AG04449 (cell line): Measurements from ENCODE around the gene STAMBPL1.

Experiments
- CTCF ChIA-PET: fragments of 350-600 bp; formaldehyde crosslinking; extraction: SDS; loops from one replicate; lab custom pipeline; 2021; ENCODE audit warnings: antibody characterized with exemption; lab: Yijun Ruan, JAX
- POLR2A ChIA-PET: fragments of 400-600, 350-600 bp; formaldehyde crosslinking; extraction: SDS; loops from one replicate; lab custom pipeline; 2020; ENCODE audit warnings: antibody characterized with exemption, inconsistent platforms; lab: Yijun Ruan, JAX
- DNase-seq: peaks from one replicate; pipeline ENCODE4 v3.0.0-alpha.2; 2010; ENCODE audit warnings: low read depth, low spot score
- H3K4me3 ChIP-seq: 2 replicates; pipeline ENCODE4 v1.5.1; 2011; ENCODE audit warnings: low read depth, mild to moderate bottlenecking, control low read depth, low read length
- CTCF ChIP-seq: IDR thresholded peaks from one replicate; pipeline ENCODE4 v1.5.1; 2011; ENCODE audit warnings: mild to moderate bottlenecking, moderate library complexity, low read length, control low read depth, inconsistent platforms; ENCODE audit not compliant: insufficient read depth; ENCODE audit errors: missing control alignments

STAMBPL1 gene

GRCh38 chr10:88936656-88937055 lies 56.6 kb downstream of the STAMBPL1 start:
- ChIA-PET POLR2A (interaction anchor here (0.9 kb wide), 1 partner anchor 54 kb away, joined by 3 read pairs; the partner anchor contains the start of gene FAS), CTCF (interaction anchor here (0.6 to 15.5 kb wide), 16 partner anchors 24 to 372 kb away, joined by 3 to 1009 read pairs (median 4); partner anchors contain the start of gene FAS)
- H3K4me3 ChIP-seq: no peak overlapping the region
- no peak for DNase-seq
- no peak for TF ChIP-seq CTCF

GRCh38 chr10:88938039-88938438 lies 58.0 kb downstream of the STAMBPL1 start:
- CTCF ChIA-PET: interaction anchor here (0.7 to 15.5 kb wide), 10 partner anchors 40 to 373 kb away, joined by 3 to 1009 read pairs (median 5); partner anchors contain the start of gene FAS
- POLR2A ChIA-PET: interaction anchor here (0.7 kb wide), 1 partner anchor 61 kb away, joined by 3 read pairs; no protein-coding TSS in a partner anchor
- TF ChIP-seq CTCF: no peak

GRCh38 chr10:88938938-88939337 lies 58.9 kb downstream of the STAMBPL1 start:
- no peak for DNase-seq
- ChIA-PET POLR2A (no interaction called here), CTCF (interaction anchor here (0.7 to 8.2 kb wide), 3 partner anchors 53 to 103 kb away, joined by 4 to 277 read pairs (median 12); partner anchors contain the start of gene FAS)
- no peak overlapping the region for H3K4me3 ChIP-seq
- no peak for TF ChIP-seq CTCF

More at GRCh38 chr10:88938039-88938438, 58.0 kb downstream of the STAMBPL1 start:
- DNase-seq: no peak
- no peak overlapping the region for H3K4me3 ChIP-seq

- CTCF ChIA-PET: interaction anchor here (1.0 to 2.2 kb wide), 5 partner anchors 9 to 276 kb away, joined by 3 to 12 read pairs (median 6); no protein-coding TSS in a partner anchor
- H3K4me3 ChIP-seq: no peak overlapping the region
- POLR2A ChIA-PET: no interaction called here
- no peak for DNase-seq
- no peak for TF ChIP-seq CTCF
Measured at GRCh38 chr10:88941026-88941425, 61.0 kb downstream of the STAMBPL1 start.

GRCh38 chr10:88943778-88944177 lies 63.7 kb downstream of the STAMBPL1 start:
- no peak for TF ChIP-seq CTCF
- no peak for DNase-seq
- ChIA-PET POLR2A (interaction anchor here (1.0 kb wide), 1 partner anchor 48 kb away, joined by 4 read pairs; no protein-coding TSS in a partner anchor), CTCF (interaction anchor here (1.6 to 4.4 kb wide), 5 partner anchors 9 to 274 kb away, joined by 3 to 43 read pairs (median 8); partner anchors contain the start of gene ACTA2)
- no peak overlapping the region for H3K4me3 ChIP-seq

GRCh38 chr10:88944813-88945212 lies 64.8 kb downstream of the STAMBPL1 start:
- H3K4me3 ChIP-seq: no peak overlapping the region
- no peak for TF ChIP-seq CTCF
- CTCF ChIA-PET: interaction anchor here (0.5 to 4.4 kb wide), 8 partner anchors 13 to 555 kb away, joined by 3 to 43 read pairs (median 4); no protein-coding TSS in a partner anchor
- no peak for DNase-seq
- POLR2A ChIA-PET: interaction anchor here (1.6 kb wide), 1 partner anchor 12 kb away, joined by 4 read pairs; no protein-coding TSS in a partner anchor
